ENCODE measurements around the gene DNAAF5.
A peak's percentile ranks its signal among the peaks of the same experiment; 100 is the strongest.

Gene DNAAF5

GRCh38 chr7:726084-726853, at the start of gene DNAAF5:
Gene DNAAF5, plus strand, starts transcription at chr7:726699. Its CDS starts 22 bp downstream, at chr7:726721.
- peak; percentile 80 for DNase-seq

DNA sequence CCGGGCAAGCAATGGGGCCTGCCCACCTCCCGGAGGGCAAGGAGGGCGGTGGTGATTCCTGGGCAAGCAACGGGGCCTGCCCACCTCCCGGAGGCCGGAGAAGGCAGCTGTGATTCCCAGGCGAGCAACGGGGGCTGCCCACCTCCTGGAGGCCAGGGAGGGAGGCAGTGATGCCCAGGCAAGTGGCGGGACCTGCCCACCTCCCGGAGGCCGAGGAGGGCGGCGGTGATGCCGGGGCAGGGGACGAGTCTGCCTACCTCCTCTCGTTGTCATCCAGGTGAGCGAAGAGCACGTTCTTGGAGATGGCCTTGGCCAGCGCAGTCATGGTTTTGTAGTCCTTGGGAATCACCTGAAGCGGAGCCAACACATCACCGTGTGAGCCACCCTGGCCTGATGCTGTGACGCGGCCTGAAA, 49.5 kb upstream of the DNAAF5 start:
- no peak for DNase-seq

GRCh38 chr7:680411-681127, 45.9 kb upstream of the DNAAF5 start:
- DNase-seq = no peak

GRCh38 chr7:681551-682307, 44.8 kb upstream of the DNAAF5 start:
- DNase-seq = no peak

- no peak for DNase-seq
Observed at GRCh38 chr7:682810-683209, 43.7 kb upstream of the DNAAF5 start.

GRCh38 chr7:683526-684205, 42.8 kb upstream of the DNAAF5 start:
- DNase-seq = no peak

DNA sequence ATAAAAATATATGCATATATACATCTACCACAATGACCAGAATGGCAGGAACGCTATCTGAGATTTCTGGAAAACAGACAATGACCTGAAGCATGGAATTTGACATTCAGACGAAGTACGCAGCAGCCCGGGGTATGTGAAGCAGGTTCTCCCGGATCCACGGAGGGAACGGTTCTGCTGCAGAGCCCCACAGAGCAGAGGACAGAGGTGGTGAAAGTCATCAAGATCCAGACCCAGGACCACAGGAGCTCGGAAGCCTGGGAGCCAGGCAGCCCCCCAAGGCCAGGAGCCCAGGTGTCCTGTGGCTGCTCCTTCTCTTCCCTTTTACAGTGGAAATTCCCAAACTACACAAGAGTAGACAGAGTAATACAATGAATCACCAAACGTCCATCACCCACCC, 42.1 kb upstream of the DNAAF5 start:
- no peak for DNase-seq

GRCh38 chr7:685540-685939, 41.0 kb upstream of the DNAAF5 start:
- DNase-seq = no peak

- DNase-seq = no peak
Observed at GRCh38 chr7:690478-691360, 35.8 kb upstream of the DNAAF5 start.

DNA sequence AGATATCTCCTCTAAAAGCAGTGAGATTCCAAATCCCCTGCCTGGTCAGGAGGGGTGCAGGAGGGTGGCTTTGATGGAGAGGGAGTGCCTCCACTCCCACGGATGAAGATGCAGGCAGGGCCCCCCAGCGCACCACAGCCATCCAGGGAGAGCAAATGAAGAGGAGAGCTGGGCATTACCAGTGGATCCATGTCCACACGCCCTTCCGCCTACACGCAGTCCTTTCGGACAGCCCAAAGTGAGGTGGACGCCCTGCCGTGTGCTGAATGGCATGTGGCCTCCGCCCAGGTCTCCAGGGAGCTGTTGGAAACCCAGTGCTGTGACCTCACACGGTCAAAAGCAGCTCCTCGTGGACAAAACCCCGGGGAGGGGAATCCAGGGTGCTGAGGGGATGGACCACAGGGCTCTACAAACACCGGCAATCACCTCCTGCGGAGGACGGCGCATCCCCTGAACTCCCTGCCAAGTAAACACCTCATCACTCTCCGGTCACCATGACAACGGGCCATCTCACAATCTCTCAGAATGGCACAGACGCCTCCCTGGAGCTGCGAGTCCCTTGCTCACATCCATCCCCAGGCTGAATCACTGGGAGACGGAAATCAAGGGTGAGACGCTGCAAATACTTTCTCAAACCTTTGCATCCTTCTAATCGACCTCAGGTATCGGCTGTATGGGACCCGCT, 35.0 kb upstream of the DNAAF5 start:
- DNase-seq = no peak

- DNase-seq = no peak
Observed at GRCh38 chr7:693280-693679, 33.2 kb upstream of the DNAAF5 start.

- DNase-seq = no peak
Observed at GRCh38 chr7:696426-696811, 30.1 kb upstream of the DNAAF5 start.

- DNase-seq = no peak
Observed at GRCh38 chr7:696812-697551, 29.5 kb upstream of the DNAAF5 start.

DNA sequence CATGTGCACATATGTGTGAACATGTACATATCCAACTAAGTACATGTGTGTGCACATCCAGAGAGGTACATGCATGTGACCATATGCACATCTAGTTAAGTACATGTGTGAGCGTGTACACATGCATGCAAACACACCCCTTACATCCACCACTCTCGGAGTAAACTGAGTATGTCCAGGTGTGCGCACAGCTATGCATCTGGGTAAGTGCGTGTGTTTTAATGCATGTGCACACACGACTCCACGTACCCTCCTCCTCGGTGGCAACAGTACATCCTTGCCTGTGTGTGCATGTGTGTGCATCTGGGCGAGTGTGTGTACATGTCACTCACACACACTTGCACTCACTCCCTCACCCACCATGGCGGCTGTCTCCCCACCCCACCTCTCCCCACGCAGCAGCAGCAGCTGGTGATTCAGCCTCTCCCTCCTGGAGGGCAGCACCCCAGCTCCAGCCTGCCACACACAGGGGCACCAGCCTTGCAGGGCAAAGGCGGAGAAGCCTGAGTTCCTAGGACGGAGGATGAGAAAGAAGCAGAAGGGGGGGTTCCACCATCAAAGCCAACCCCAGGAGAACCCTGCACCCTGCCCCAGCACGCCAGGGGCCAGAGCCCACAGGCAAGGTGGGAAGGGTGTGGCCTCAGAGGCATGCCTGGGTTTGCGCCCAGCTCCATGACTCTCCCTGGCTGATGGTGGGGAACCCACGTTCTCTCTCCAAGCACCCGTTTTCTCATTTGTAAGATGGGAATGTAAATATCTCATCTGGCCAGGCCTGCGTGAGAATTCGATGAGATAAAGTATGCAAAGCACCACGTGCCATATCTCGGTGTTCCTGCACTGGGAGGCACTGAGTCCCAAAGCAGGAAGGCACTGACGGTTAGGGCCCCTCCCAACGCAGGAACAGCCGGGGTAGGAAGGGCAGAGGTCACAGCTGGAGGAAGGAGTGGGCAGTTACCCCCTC, 27.7 kb upstream of the DNAAF5 start:
- no peak for DNase-seq

DNA sequence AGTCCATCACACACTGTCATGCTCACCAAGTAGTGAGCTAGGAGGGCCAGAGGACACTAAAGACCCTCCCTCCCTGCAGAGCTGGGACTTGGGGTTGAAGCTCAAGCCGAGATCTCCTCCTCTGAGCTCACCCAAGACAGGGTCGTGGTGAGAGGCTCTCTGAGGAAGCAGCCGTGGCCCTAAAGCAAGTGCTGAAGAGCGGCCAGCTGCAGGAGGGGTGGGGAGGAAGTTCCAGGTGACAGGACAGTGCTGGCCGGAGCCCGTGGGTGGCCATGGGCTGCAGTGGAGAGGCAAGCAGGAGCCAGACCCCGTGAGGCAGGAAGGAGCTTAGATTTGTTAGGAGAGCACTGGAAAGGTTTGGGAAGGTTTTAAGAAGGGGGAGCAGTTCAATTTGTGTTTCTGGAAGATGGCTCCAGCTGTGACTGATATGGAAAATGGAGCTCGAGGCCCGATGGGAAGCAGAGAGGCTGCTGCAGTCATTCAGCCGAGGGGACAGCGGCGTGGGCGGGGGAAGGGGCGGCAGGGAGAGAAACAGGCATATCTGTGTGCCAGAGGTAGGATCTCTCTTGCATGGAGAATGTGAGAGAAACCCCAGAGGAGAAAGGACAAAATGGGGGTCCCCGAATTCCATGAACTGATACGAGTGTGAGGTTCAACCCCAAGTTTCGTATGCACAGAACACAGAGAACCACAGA, 26.9 kb upstream of the DNAAF5 start:
- no peak for DNase-seq

DNA sequence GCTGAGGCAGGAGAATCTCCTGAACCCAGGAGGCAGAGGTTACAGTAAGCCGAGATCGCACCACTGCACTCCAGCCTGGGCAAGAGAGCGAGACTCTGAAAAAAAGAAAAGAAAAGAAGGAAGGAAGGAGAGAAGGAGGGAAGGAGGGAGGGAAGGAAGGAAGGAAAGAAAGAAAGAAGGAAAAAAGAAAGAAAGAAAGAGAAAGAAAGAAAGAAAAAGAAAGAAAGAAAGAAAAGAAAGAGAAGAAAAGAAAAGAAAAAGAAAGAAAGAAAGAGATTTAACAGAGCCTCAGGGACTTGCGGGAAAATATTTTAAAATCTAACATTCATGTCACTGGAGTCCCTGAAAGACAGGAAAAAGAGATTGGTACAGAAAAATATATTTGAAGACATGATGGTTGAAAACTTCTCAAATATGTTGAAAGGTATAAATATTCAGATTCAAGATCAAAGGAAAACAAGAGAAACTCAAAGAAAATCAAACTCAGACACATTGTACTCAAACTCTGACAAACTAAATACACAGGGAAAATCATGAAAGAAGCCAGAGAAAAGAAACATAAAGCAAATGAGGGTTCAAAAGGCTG, 25.3 kb upstream of the DNAAF5 start:
- no peak for DNase-seq

- DNase-seq = no peak
Observed at GRCh38 chr7:703049-703448, 23.4 kb upstream of the DNAAF5 start.

DNA sequence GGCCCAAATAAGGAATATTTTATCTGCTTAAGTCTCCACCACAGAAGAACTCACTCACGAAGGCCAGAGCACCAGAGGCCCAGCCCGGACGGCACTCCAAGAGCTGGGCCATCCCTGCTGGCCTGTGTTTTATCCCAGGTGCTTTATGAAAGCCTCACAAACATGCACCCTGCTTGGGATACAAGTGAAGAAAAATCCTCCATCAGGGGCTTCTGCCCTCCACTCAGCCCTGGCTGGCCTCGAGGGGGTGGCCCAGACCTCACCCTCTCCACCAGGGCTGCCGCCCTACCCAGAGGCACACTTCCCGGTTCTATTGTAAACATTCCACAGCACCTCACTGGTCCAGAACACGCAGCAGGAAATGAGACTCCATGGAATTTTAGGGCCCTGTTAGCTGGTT, 19.8 kb upstream of the DNAAF5 start:
- no peak for DNase-seq
